GM12864 (cell line): ENCODE measurements around the gene MED10.

Experiments used
- DNase-seq: peaks from one replicate; pipeline ENCODE4 v3.0.0-alpha.2; 2011; ENCODE audit warnings: low read depth
- H3K4me3 ChIP-seq: 2 replicates; pipeline ENCODE4 v1.5.1; 2011; ENCODE audit warnings: mild to moderate bottlenecking, low read depth, low read length, control low read depth
- TF ChIP-seq, protein P1 (sequence below): IDR thresholded peaks from 2 replicates; pipeline ENCODE4 v1.5.1; 2011; ENCODE audit warnings: low read depth, mild to moderate bottlenecking, moderate library complexity, low read length, control low read depth, inconsistent platforms; ENCODE audit errors: missing control alignments

Gene MED10

DNA sequence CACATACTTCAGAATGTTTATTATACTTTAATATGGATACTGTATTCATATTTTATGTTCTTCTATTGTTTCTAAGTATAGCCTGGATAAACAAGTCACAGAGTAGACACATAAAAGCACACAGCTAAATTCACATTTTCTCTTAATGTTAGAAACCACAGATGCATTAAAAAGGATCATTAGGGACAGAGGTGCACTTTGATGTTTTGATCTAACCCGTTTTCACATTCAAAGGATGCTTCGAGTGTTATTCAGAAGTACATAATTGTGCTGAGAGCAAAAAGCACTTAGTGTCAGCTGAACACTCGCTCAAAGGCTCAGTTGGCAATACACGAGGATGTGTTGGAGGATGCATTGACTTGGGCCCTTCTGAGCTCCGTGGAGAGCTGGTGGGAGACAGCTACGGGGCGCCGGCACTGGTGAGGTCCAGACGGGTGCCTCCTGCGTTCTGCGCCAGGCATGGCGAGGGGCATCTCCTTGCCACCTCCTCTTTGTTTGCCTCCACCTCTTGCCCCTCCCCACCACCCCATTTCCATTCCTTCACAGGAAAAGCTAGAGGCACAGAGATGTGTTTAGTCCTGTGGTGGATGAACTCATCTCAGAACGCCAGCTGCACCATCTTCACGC lies 35.5 kb downstream of the MED10 start:
- no peak overlapping the region for H3K4me3 ChIP-seq
- TF ChIP-seq, protein P1, sequence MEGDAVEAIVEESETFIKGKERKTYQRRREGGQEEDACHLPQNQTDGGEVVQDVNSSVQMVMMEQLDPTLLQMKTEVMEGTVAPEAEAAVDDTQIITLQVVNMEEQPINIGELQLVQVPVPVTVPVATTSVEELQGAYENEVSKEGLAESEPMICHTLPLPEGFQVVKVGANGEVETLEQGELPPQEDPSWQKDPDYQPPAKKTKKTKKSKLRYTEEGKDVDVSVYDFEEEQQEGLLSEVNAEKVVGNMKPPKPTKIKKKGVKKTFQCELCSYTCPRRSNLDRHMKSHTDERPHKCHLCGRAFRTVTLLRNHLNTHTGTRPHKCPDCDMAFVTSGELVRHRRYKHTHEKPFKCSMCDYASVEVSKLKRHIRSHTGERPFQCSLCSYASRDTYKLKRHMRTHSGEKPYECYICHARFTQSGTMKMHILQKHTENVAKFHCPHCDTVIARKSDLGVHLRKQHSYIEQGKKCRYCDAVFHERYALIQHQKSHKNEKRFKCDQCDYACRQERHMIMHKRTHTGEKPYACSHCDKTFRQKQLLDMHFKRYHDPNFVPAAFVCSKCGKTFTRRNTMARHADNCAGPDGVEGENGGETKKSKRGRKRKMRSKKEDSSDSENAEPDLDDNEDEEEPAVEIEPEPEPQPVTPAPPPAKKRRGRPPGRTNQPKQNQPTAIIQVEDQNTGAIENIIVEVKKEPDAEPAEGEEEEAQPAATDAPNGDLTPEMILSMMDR, result no peak
- no peak for DNase-seq

DNA sequence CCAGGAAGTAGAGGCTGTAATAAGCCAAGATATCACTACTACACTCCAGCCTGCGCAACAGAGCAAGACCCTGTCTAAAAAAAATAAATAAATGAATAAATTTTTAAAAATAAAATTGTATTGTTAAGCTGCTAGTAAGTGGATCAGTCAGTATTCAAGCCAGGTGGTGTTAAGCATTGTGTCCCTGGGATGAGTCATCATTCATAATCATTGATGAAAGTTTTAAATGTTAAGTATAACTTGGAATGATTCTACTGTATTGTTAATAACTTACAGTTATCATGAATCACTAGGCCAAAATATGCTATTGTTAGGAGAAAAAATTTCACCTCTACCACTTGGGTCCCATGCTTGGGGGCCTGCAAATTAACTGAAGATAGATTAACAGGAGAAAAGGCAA lies 38.2 kb downstream of the MED10 start:
- TF ChIP-seq, protein P1, result no peak
- DNase-seq, result no peak
- no peak overlapping the region for H3K4me3 ChIP-seq

DNA sequence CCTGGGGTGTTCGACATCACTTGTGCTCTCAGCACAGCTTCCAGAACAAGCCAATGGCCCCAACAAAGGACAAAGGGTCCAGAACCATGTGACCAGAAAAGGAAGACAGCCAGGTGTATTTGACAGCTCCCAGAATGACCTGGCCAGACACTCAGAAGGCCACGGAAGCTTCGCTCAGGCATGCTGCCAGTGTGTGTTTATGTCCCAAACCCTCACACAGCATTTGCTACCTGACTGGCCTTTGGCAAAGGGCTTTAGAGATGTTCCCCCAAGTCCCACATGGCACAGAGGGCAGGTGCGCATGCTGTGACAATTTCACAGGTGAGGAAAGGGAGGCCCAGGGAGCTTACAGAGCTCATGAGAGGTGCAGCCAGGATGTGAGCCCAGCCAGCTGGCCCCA lies 39.5 kb downstream of the MED10 start:
- H3K4me3 ChIP-seq, result no peak overlapping the region
- DNase-seq, result no peak
- TF ChIP-seq, protein P1, result no peak

DNA sequence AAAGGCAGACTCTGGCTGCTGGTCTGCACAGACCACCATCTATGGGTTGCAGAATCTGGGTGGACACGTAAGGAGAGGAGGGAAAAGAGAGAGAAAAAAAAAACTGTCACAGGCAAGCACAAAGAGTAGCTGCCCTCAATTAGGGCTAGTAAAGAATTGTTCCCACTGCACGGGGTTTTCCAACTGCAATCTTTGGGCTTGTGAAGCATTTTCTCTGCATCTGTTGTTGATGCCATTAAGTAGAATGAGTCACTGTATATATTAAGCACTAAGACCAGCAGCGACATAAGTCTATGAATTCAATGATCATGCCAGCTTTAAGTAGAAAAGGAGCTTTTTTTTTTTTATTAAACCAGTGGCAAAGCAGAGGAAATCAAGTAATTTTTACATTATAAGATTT lies 40.2 kb downstream of the MED10 start:
- TF ChIP-seq, protein P1, result no peak
- DNase-seq, result no peak
- no peak overlapping the region for H3K4me3 ChIP-seq

DNA sequence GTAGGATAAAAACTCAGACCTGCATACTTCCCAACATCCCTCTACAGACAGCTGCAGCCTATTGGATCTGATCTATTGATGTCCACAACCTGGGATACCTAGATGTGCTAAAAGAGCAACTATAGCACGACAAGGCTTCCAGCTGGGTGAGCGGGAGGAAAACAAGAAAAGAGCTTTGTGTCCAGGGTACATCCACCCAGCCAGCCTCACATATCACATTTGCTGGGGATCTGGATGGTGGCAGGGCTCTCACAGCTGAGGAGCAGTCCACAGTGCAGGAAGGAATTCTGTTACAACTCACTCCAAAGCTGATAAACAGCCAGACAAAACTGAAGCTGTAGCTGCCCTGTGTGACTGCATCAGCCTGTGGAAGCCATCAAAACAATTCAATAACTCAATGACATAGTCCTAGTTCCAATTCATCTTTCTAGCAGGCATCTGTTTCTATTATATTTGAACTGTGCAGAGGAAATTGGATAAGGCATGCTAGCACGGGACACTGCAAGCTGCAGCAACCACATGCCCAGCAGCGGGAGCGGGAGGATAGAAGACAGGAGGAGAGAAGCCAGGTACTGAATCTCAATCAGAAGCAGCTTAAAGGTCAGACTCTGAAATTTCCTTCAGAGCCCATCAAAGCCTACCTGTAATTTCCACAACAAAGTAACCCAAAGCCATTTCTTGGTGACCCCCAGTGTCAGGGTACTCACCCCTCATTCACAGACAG lies 45.0 kb downstream of the MED10 start:
- DNase-seq, result no peak
- TF ChIP-seq, protein P1, result no peak
- H3K4me3 ChIP-seq, result no peak overlapping the region

DNA sequence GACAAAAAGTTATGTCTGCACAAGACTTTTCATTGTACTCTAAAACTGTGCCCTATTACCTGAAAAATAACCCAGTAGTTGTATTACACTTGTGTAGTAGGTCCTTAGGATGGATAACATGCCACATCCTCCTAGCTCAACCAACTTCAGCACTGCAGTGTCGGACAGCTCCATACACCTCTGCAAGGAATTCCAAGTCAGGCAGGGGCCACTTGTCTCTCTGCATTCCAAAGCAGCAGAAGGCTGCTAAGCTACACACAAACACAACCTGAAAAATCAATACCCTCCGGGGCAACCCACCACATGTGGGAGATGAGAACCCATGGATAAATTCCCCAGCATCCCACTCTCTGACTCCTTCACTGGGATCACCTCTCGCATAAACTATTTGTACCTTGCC lies 50.2 kb downstream of the MED10 start:
- TF ChIP-seq, protein P1, result no peak
- DNase-seq, result no peak
- H3K4me3 ChIP-seq, result no peak overlapping the region

DNA sequence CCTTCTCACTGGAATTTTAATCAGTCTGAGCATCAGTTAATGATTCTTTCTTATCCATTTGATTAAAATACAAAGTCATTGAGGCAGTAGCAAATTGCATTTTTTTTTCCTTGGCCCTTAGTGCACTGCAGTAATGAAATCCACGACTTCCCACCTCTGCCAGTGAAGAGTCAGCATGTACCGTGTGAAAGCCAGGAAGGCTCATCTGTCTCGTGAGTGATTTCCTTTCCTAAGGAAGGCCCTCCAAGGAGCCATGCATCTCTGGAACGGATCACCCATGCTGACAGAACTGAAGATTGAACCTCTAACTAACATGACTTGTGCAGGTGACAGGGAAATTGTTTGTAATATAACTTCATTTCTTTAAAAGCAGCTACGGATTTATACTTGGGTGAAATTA lies 51.6 kb downstream of the MED10 start:
- no peak for DNase-seq

More for the DNA sequence above, 51.6 kb downstream of the MED10 start:
- TF ChIP-seq, protein P1, result no peak
- H3K4me3 ChIP-seq, result no peak overlapping the region
